ENCODE data around the gene MZT1. TPM values are rescaled to one million over a fixed set of nuclear protein-coding genes. Genes with fewer than 3 reads are reported as not detected.
A peak's percentile ranks its signal among the peaks of the same experiment; 100 is the strongest.
"Not testable (repeated sequence)": the region's sequence is repeated elsewhere in the genome, so short reads cannot be mapped to it uniquely, and the experiment has no call there.

Gene MZT1
- total and polyA plus RNA-seq, 4 donors: 6.6 to 12.5 (median 7.1) TPM

DNA sequence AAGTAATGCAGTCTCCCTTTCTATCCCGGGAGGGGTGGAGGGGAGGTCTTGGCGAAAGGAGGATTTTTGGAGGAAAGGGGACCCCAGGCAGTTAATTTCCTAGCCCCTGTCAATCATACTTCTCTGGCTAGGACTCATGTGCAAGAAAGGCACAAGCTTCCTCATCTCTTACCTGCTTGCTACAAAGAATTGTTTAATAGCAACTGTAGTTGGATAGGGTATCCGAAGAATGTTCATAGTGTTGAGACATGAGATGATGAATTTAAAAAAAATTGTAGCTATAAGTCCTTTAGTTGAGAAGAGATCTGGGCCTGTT is 819 bp upstream of the MZT1 start:
- no peak for TF ChIP-seq CTCF (IDR thresholded peaks at IDR 0.05; ENCODE audit: control extremely low read depth, extremely low read depth)
- Histone ChIP-seq H3K9ac (ENCODE audit: insufficient read depth in 1 of 2, low read length in 2 of 2) (peak overlapping the region; percentile 74), H3K27ac (ENCODE audit: low read depth in 1 of 2, low read length in 1 of 2) (peak overlapping the region in 1 of 2 donors; percentile 42), H3K4me1 (ENCODE audit: control insufficient read depth in 5 of 5, insufficient read depth in 5 of 5, low read length in 5 of 5) (peaks cover 2 to 20% (median 8%) of the 10 kb centered on the region in 5 donors), H3K36me3 (ENCODE audit: control insufficient read depth in 4 of 4, insufficient read depth in 4 of 4, low read length in 4 of 4) (peaks cover 0 to 4% (median 2%) of the 10 kb centered on the region in 4 donors), H3K27me3 (ENCODE audit: control insufficient read depth in 3 of 3, insufficient read depth in 3 of 3, low read length in 2 of 3) (no peaks in the 10 kb centered on the region), H3K9me3 (ENCODE audit: control insufficient read depth in 4 of 4, insufficient read depth in 3 of 4, low read length in 3 of 4) (no peaks in the 10 kb centered on the region), H3K4me3 (peak overlapping the region; percentile 54)
- DNase-seq (peak in 2 of 3 donors; percentile 10 to 23), ATAC-seq (ENCODE audit: insufficient read depth, low FRiP score) (no peak)
- whole genome bisulfite sequencing, 2 donors: 4 to 15% methylated on average over 3 of the region's 3 CpGs

GRCh38 chr13:72726726-72727416 is 558 bp downstream of the MZT1 start:
- H3K27ac ChIP-seq (ENCODE audit: low read depth in 1 of 2, low read length in 1 of 2): peak overlapping the region; percentile 6 to 77
- peak; percentile 30 for ATAC-seq (ENCODE audit: insufficient read depth, low FRiP score)
- peaks cover 0 to 2% (median under 1%) of the 10 kb centered on the region in 4 donors for H3K36me3 ChIP-seq (ENCODE audit: control insufficient read depth in 4 of 4, insufficient read depth in 4 of 4, low read length in 4 of 4)
- peaks cover 2 to 20% (median 8%) of the 10 kb centered on the region in 5 donors for H3K4me1 ChIP-seq (ENCODE audit: control insufficient read depth in 5 of 5, insufficient read depth in 5 of 5, low read length in 5 of 5)
- 1% methylated on average over 49 of the region's 49 CpGs for WGBS, 2 donors
- H3K9me3 ChIP-seq (ENCODE audit: control insufficient read depth in 4 of 4, insufficient read depth in 3 of 4, low read length in 3 of 4): no peaks in the 10 kb centered on the region
- H3K9ac ChIP-seq (ENCODE audit: insufficient read depth in 1 of 2, low read length in 2 of 2): peak overlapping the region; percentile 25 to 61
- no peaks in the 10 kb centered on the region for H3K27me3 ChIP-seq (ENCODE audit: control insufficient read depth in 3 of 3, insufficient read depth in 3 of 3, low read length in 2 of 3)
- no peak for TF ChIP-seq CTCF (IDR thresholded peaks at IDR 0.05; ENCODE audit: control extremely low read depth, extremely low read depth)
- H3K4me3 ChIP-seq: peak overlapping the region; percentile 93
- peak; percentile 35 to 52 (median 39) for DNase-seq

- WGBS, 2 donors: 90 to 94% methylated on average over 15 of the region's 15 CpGs
- H3K4me1 ChIP-seq (ENCODE audit: control insufficient read depth in 5 of 5, insufficient read depth in 5 of 5, low read length in 5 of 5): peaks cover 2 to 20% (median 8%) of the 10 kb centered on the region in 5 donors
- ATAC-seq (ENCODE audit: insufficient read depth, low FRiP score); H3K4me3 ChIP-seq; H3K27ac ChIP-seq (ENCODE audit: low read depth in 1 of 2, low read length in 1 of 2); H3K27me3 ChIP-seq (ENCODE audit: control insufficient read depth in 3 of 3, insufficient read depth in 3 of 3, low read length in 2 of 3); H3K9me3 ChIP-seq (ENCODE audit: control insufficient read depth in 4 of 4, insufficient read depth in 3 of 4, low read length in 3 of 4); H3K36me3 ChIP-seq (ENCODE audit: control insufficient read depth in 4 of 4, insufficient read depth in 4 of 4, low read length in 4 of 4); DNase-seq: not testable (repeated sequence)
- H3K9ac ChIP-seq (ENCODE audit: insufficient read depth in 1 of 2, low read length in 2 of 2): peak overlapping the region in 1 of 2 donors; percentile 61
Measured at GRCh38 chr13:72726185-72726584, 1.2 kb downstream of the MZT1 start.

DNA sequence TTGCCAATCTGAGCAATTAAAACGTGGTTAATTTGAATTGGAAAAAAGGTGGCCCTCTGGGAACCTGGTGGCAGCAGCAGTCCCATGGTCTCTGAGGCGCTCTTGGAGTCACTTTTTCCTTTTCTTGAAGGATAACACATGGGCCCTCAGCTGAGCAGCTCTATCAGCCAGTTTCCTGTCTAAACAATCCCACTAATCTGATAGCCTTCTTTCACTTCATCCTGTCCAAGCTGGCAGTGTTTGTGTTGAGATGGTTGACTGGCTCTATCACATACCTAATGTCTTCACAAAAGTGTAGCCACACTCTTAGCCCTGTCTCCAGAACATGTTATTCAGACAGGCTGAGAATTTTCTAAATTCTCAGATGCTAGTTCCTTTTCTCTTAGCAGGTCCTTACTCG is 10.7 kb downstream of the MZT1 start:
- peaks cover 8 to 41% (median 18%) of the 10 kb centered on the region in 4 donors for H3K36me3 ChIP-seq (ENCODE audit: control insufficient read depth in 4 of 4, insufficient read depth in 4 of 4, low read length in 4 of 4)
- H3K9me3 ChIP-seq (ENCODE audit: control insufficient read depth in 4 of 4, insufficient read depth in 3 of 4, low read length in 3 of 4): peaks cover 0 to 3% (median 0%) of the 10 kb centered on the region in 4 donors
- no peak overlapping the region for H3K27ac ChIP-seq (ENCODE audit: low read depth in 1 of 2, low read length in 1 of 2)
- no peak overlapping the region for H3K9ac ChIP-seq (ENCODE audit: insufficient read depth in 1 of 2, low read length in 2 of 2)
- 51 to 55% methylated on average over 3 of the region's 3 CpGs for WGBS, 2 donors
- H3K4me3 ChIP-seq: no peak overlapping the region
- ATAC-seq (ENCODE audit: insufficient read depth, low FRiP score) (no peak), DNase-seq (peak in 1 of 3 donors; percentile 28)
- H3K27me3 ChIP-seq (ENCODE audit: control insufficient read depth in 3 of 3, insufficient read depth in 3 of 3, low read length in 2 of 3): no peaks in the 10 kb centered on the region
- H3K4me1 ChIP-seq (ENCODE audit: control insufficient read depth in 5 of 5, insufficient read depth in 5 of 5, low read length in 5 of 5): peaks cover 0 to 2% (median 0%) of the 10 kb centered on the region in 5 donors
- no peak for TF ChIP-seq CTCF (IDR thresholded peaks at IDR 0.05; ENCODE audit: control extremely low read depth, extremely low read depth)
